Measurements from ENCODE around the gene TIMM44.
A peak's percentile ranks its signal among the peaks of the same experiment; 100 is the strongest.

The TIMM44 gene

GRCh38 chr19:7928741-7929701, 14.4 kb downstream of the TIMM44 start:
- in situ Hi-C loops (cut with MboI; ENCODE audit: low pct_unique_long_range_greater_than_20kb, low sequenced_read_pairs): no loop called here
- DNase-seq: peak; percentile 86

GRCh38 chr19:7928334-7928706, 15.1 kb downstream of the TIMM44 start:
- in situ Hi-C loops (cut with MboI; ENCODE audit: low pct_unique_long_range_greater_than_20kb, low sequenced_read_pairs): no loop called here
- no peak for DNase-seq

- in situ Hi-C loops (cut with MboI; ENCODE audit: low pct_unique_long_range_greater_than_20kb, low sequenced_read_pairs): no loop called here
- DNase-seq: no peak
Observed at GRCh38 chr19:7927605-7928333, 15.7 kb downstream of the TIMM44 start.

- in situ Hi-C loops (cut with MboI; ENCODE audit: low pct_unique_long_range_greater_than_20kb, low sequenced_read_pairs): no loop called here
- no peak for DNase-seq
Observed at GRCh38 chr19:7926727-7927604, 16.5 kb downstream of the TIMM44 start.

GRCh38 chr19:7926021-7926726, 17.3 kb downstream of the TIMM44 start, which contains the start of gene CTXN1:
TSS of gene CTXN1 (minus strand) at chr19:7926135. CDS start at chr19:7925538, 597 bp downstream.
- peak; percentile 29 for DNase-seq
- in situ Hi-C loops (cut with MboI; ENCODE audit: low pct_unique_long_range_greater_than_20kb, low sequenced_read_pairs): no loop called here

GRCh38 chr19:7925171-7925851, 18.2 kb downstream of the TIMM44 start:
- peak; percentile 88 for DNase-seq
- in situ Hi-C loops (cut with MboI; ENCODE audit: low pct_unique_long_range_greater_than_20kb, low sequenced_read_pairs): no loop called here

- in situ Hi-C loops (cut with MboI; ENCODE audit: low pct_unique_long_range_greater_than_20kb, low sequenced_read_pairs): no loop called here
- no peak for DNase-seq
Observed at GRCh38 chr19:7924651-7925170, 18.8 kb downstream of the TIMM44 start.

- in situ Hi-C loops (cut with MboI; ENCODE audit: low pct_unique_long_range_greater_than_20kb, low sequenced_read_pairs): no loop called here
- no peak for DNase-seq
Observed at GRCh38 chr19:7924241-7924640, 19.2 kb downstream of the TIMM44 start.

GRCh38 chr19:7923295-7924191, 19.9 kb downstream of the TIMM44 start:
- in situ Hi-C loops (cut with MboI; ENCODE audit: low pct_unique_long_range_greater_than_20kb, low sequenced_read_pairs): no loop called here
- no peak for DNase-seq

GRCh38 chr19:7922836-7923195, 20.6 kb downstream of the TIMM44 start:
- no peak for DNase-seq
- in situ Hi-C loops (cut with MboI; ENCODE audit: low pct_unique_long_range_greater_than_20kb, low sequenced_read_pairs): no loop called here

- in situ Hi-C loops (cut with MboI; ENCODE audit: low pct_unique_long_range_greater_than_20kb, low sequenced_read_pairs): no loop called here
- DNase-seq: no peak
Observed at GRCh38 chr19:7921967-7922835, 21.3 kb downstream of the TIMM44 start.

GRCh38 chr19:7921302-7921966, 22.0 kb downstream of the TIMM44 start:
- in situ Hi-C loops (cut with MboI; ENCODE audit: low pct_unique_long_range_greater_than_20kb, low sequenced_read_pairs): no loop called here
- DNase-seq: no peak

GRCh38 chr19:7920519-7921301, 22.8 kb downstream of the TIMM44 start:
- in situ Hi-C loops (cut with MboI; ENCODE audit: low pct_unique_long_range_greater_than_20kb, low sequenced_read_pairs): no loop called here
- peak; percentile 86 for DNase-seq

GRCh38 chr19:7919610-7920518, 23.6 kb downstream of the TIMM44 start, which contains the start of gene SNAPC2:
TSS of gene SNAPC2 (plus strand) at chr19:7920338. CDS start at chr19:7920367, 29 bp downstream.
- DNase-seq: peak; percentile 97
- in situ Hi-C loops (cut with MboI; ENCODE audit: low pct_unique_long_range_greater_than_20kb, low sequenced_read_pairs): no loop called here

Data from KBM-7 (cell line).